Colonic mucosa (tissue), 4 donors: ENCODE results near the gene RAD51B. TPM values are rescaled to one million over a fixed set of nuclear protein-coding genes. Genes with fewer than 3 reads are reported as not detected.

Experiments
- DNase-seq: peaks from one replicate; pipeline ENCODE4 v3.0.0-alpha.2; 2020
- H3K27ac ChIP-seq: fragments of 200-600 bp; one replicate; pipeline ENCODE4 v1.8.0; 2021
- H3K27me3 ChIP-seq: fragments of 200-600 bp; one replicate; pipeline ENCODE4 v1.8.0; 2021
- H3K36me3 ChIP-seq: fragments of 200-600 bp; one replicate; pipeline ENCODE4 v1.8.0; 2021
- H3K4me1 ChIP-seq: fragments of 200-600 bp; one replicate; pipeline ENCODE4 v1.8.0; 2021; ENCODE audit warnings: mild to moderate bottlenecking
- H3K4me3 ChIP-seq: fragments of 200-600 bp; one replicate; pipeline ENCODE4 v1.8.0; 2021
- H3K9ac ChIP-seq, 2 donors: one replicate each; pipeline ENCODE4 v1.7.0; 2013; ENCODE audit warnings: control low read depth in 2 of 2, low read depth in 2 of 2, low read length in 2 of 2
- H3K9me3 ChIP-seq: fragments of 200-600 bp; one replicate; pipeline ENCODE4 v1.8.0; 2021
- CTCF ChIP-seq: fragments of 200-600 bp; IDR thresholded peaks from one replicate; pipeline ENCODE4 v1.8.0; 2022; ENCODE audit warnings: antibody characterized with exemption, mild to moderate bottlenecking
- intact Hi-C: fragments of 100-400 bp; cut with DNase I; formaldehyde crosslinking; loops from one replicate; pipeline ENCODE4 v1.14.1; 2022
- total RNA-seq, 2 donors: library from RNA; stranded (reverse); fragmentation: NEBNext Ultra II Directional in 1 of 2; extraction: Animal tissue kit (Norgen Biotek cat#: 25700) in 1 of 2; gene quantifications; one replicate each; pipeline ENCODE4 v1.2.1, GENCODE V29; 2021
- donor health status: healthy.
- donor health status: DM: no; HTN: no; CAD: no.
- donor health status: DM: no; HTN: no; CAD: no.

The RAD51B gene
- total RNA-seq, 2 donors from 2014 or later, result 12.7 to 22.0 TPM

GRCh38 chr14:68014771-68015170 lies 195.2 kb downstream of the RAD51B start:
- no peak for DNase-seq
- Histone ChIP-seq H3K36me3 (no peaks in the 10 kb centered on the region), H3K9ac (no peak overlapping the region), H3K4me3 (no peak overlapping the region), H3K27ac (no peak overlapping the region), H3K27me3 (no peaks in the 10 kb centered on the region), H3K9me3 (no peaks in the 10 kb centered on the region), H3K4me1 (no peaks in the 10 kb centered on the region)
- intact Hi-C loops, result no loop called here
- no peak for TF ChIP-seq CTCF

GRCh38 chr14:68015356-68016254 lies 196.0 kb downstream of the RAD51B start:
- H3K27ac ChIP-seq, result no peak overlapping the region
- H3K4me3 ChIP-seq, result no peak overlapping the region
- intact Hi-C loops, result no loop called here
- H3K36me3 ChIP-seq, result no peaks in the 10 kb centered on the region
- TF ChIP-seq CTCF, result no peak
- H3K4me1 ChIP-seq, result no peaks in the 10 kb centered on the region
- no peak for DNase-seq
- no peaks in the 10 kb centered on the region for H3K27me3 ChIP-seq
- no peak overlapping the region for H3K9ac ChIP-seq
- H3K9me3 ChIP-seq, result no peaks in the 10 kb centered on the region

- Histone ChIP-seq H3K36me3 (no peaks in the 10 kb centered on the region), H3K9me3 (no peaks in the 10 kb centered on the region), H3K4me1 (no peaks in the 10 kb centered on the region), H3K27ac (peak overlapping the region; percentile 22), H3K4me3 (no peak overlapping the region), H3K9ac (no peak overlapping the region), H3K27me3 (no peaks in the 10 kb centered on the region)
- TF ChIP-seq CTCF, result no peak
- no peak for DNase-seq
- intact Hi-C loops, result no loop called here
These were observed 196.8 kb downstream of the RAD51B start for GRCh38 chr14:68016255-68016914.

- no peak for TF ChIP-seq CTCF
- no peaks in the 10 kb centered on the region for H3K36me3 ChIP-seq
- H3K9ac ChIP-seq, result no peak overlapping the region
- intact Hi-C loops, result no loop called here
- no peaks in the 10 kb centered on the region for H3K27me3 ChIP-seq
- no peaks in the 10 kb centered on the region for H3K9me3 ChIP-seq
- H3K27ac ChIP-seq, result peak overlapping the region; percentile 3
- no peaks in the 10 kb centered on the region for H3K4me1 ChIP-seq
- no peak for DNase-seq
- H3K4me3 ChIP-seq, result no peak overlapping the region
These were observed 199.0 kb downstream of the RAD51B start for GRCh38 chr14:68018598-68018997.

GRCh38 chr14:68020493-68020892 lies 200.9 kb downstream of the RAD51B start:
- Histone ChIP-seq H3K27ac (no peak overlapping the region), H3K36me3 (no peaks in the 10 kb centered on the region), H3K9ac (no peak overlapping the region), H3K9me3 (no peaks in the 10 kb centered on the region), H3K4me1 (no peaks in the 10 kb centered on the region), H3K27me3 (no peaks in the 10 kb centered on the region), H3K4me3 (no peak overlapping the region)
- no peak for TF ChIP-seq CTCF
- DNase-seq, result no peak
- intact Hi-C loops, result no loop called here
